Measurements from ENCODE around the gene SF3A2.

DNA sequence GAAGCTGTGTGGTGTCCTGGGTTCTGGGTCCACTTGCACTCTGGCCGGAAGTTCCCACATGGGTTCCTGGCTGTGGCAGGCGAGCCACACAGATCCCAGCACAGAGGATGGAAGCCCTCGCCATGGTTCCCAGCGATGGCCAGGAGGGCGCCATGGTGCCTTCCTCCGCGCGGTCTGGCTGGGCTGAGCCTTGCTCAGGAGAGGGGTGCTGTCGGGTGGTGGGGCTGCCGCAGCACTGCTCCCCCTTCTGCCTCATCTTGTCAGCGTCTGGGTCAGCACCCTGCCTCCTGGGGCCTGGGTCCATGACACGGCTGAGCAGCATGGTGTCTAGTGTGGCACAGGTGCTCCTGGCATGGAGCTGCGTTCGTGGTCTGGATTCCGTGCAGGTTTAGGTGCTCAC lies 39.4 kb upstream of the SF3A2 start:
- TF ChIP-seq, protein P1, sequence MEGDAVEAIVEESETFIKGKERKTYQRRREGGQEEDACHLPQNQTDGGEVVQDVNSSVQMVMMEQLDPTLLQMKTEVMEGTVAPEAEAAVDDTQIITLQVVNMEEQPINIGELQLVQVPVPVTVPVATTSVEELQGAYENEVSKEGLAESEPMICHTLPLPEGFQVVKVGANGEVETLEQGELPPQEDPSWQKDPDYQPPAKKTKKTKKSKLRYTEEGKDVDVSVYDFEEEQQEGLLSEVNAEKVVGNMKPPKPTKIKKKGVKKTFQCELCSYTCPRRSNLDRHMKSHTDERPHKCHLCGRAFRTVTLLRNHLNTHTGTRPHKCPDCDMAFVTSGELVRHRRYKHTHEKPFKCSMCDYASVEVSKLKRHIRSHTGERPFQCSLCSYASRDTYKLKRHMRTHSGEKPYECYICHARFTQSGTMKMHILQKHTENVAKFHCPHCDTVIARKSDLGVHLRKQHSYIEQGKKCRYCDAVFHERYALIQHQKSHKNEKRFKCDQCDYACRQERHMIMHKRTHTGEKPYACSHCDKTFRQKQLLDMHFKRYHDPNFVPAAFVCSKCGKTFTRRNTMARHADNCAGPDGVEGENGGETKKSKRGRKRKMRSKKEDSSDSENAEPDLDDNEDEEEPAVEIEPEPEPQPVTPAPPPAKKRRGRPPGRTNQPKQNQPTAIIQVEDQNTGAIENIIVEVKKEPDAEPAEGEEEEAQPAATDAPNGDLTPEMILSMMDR (IDR thresholded peaks at IDR 0.05; ENCODE audit: insufficient read depth, low read length, poor library complexity, severe bottlenecking): no peak
- no peak for TF ChIP-seq EZH2phosphoT487 (conservative IDR thresholded peaks at IDR 0.05; ENCODE audit: low read length)

Data from SU-DHL-6 (cell line).